SH-SY5Y (cell line): ENCODE results near the gene TRIM38.

Experiments used
- GATA2 ChIP-seq: IDR thresholded peaks from 2 replicates; pipeline ENCODE4 v1.6.1; 2011; ENCODE audit warnings: mild to moderate bottlenecking, low read depth, low read length
- GATA3 ChIP-seq: IDR thresholded peaks from 2 replicates; pipeline ENCODE4 v1.6.1; 2011; ENCODE audit warnings: low read depth, mild to moderate bottlenecking, low read length, moderate library complexity

DNA sequence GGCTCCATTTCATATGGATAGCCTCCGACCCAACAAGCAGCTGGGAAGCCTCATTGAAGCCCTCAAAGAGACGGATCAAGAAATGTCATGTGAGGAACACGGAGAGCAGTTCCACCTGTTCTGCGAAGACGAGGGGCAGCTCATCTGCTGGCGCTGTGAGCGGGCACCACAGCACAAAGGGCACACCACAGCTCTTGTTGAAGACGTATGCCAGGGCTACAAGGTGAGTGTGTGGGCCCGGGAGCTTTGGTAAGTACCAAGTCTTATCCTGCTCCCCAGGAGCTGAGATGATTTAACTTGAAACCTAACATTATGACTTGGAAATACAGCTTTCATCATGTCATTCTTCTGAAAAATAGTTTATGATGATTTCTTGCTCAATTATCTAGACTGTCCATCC lies 4.1 kb downstream of the TRIM38 start:
- no peak for TF ChIP-seq GATA2
- no peak for TF ChIP-seq GATA3
